Nephron (organoid): ENCODE results near the gene ORAI2.
A peak's percentile ranks its signal among the peaks of the same experiment; 100 is the strongest.

Source experiments
- H3K27ac Mint-ChIP-seq, 3 experiments: 2 replicates each; pipeline ENCODE4 v1.8.0; 2020; ENCODE audit warnings: mixed read lengths in 3 of 3, mild to moderate bottlenecking in 2 of 3, moderate library complexity in 1 of 3
- H3K27me3 Mint-ChIP-seq: 2 replicates; pipeline ENCODE4 v1.8.0; 2021; ENCODE audit warnings: low read depth, mild to moderate bottlenecking, moderate library complexity, mixed read lengths
- H3K36me3 Mint-ChIP-seq: 2 replicates; pipeline ENCODE4 v1.8.0; 2020; ENCODE audit warnings: low read depth, mixed read lengths
- H3K4me1 Mint-ChIP-seq: 2 replicates; pipeline ENCODE4 v1.8.0; 2020; ENCODE audit warnings: mixed read lengths
- H3K4me3 Mint-ChIP-seq, 3 experiments: 2 replicates each; pipeline ENCODE4 v1.8.0; 2020; ENCODE audit warnings: mild to moderate bottlenecking in 3 of 3, mixed read lengths in 3 of 3, moderate library complexity in 2 of 3
- H3K9me3 Mint-ChIP-seq: 2 replicates; pipeline ENCODE4 v1.8.0; 2020; ENCODE audit warnings: mixed read lengths
- CTCF ChIP-seq, 3 experiments: fragments of 200-600 bp; sonication (generic); IDR thresholded peaks; one replicate each; pipeline ENCODE4 v1.5.0; 2021; ENCODE audit warnings: antibody characterized with exemption in 3 of 3; ENCODE audit not compliant: unreplicated experiment in 3 of 3

The ORAI2 gene

GRCh38 chr7:102417105-102417504 lies 16.3 kb upstream of the ORAI2 start:
- H3K4me3 Mint-ChIP-seq: no peak overlapping the region
- H3K27me3 Mint-ChIP-seq: no peaks in the 10 kb centered on the region
- peaks cover 68% of the 10 kb centered on the region for H3K36me3 Mint-ChIP-seq
- no peak overlapping the region for H3K27ac Mint-ChIP-seq
- no peaks in the 10 kb centered on the region for H3K9me3 Mint-ChIP-seq
- no peak for TF ChIP-seq CTCF (IDR thresholded peaks at IDR 0.05; ENCODE audit: unreplicated experiment in 3 of 3)
- no peaks in the 10 kb centered on the region for H3K4me1 Mint-ChIP-seq

DNA sequence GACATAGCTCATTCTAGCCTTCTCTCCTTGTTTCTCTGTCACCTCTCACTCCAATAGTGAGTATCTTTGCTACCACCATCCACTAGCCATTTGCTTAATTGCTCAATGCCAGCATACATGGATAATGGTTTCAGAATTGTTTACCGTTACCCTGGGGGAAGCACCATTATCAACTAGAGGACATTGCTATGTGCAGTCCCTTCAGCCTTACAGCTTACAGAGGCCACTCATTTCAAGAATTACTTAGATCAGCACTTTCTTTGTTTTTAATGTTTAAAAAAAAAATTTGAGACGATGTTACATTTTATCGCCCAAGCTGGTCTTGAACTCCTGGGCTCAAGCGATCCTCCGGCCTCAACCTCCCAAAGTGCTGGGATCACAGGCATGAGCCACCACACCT lies 14.8 kb upstream of the ORAI2 start:
- Mint-ChIP-seq H3K4me3 (no peak overlapping the region), H3K9me3 (no peaks in the 10 kb centered on the region), H3K36me3 (peaks cover 66% of the 10 kb centered on the region), H3K27ac (no peak overlapping the region), H3K4me1 (no peaks in the 10 kb centered on the region), H3K27me3 (no peaks in the 10 kb centered on the region)
- no peak for TF ChIP-seq CTCF (IDR thresholded peaks at IDR 0.05; ENCODE audit: unreplicated experiment in 3 of 3)

DNA sequence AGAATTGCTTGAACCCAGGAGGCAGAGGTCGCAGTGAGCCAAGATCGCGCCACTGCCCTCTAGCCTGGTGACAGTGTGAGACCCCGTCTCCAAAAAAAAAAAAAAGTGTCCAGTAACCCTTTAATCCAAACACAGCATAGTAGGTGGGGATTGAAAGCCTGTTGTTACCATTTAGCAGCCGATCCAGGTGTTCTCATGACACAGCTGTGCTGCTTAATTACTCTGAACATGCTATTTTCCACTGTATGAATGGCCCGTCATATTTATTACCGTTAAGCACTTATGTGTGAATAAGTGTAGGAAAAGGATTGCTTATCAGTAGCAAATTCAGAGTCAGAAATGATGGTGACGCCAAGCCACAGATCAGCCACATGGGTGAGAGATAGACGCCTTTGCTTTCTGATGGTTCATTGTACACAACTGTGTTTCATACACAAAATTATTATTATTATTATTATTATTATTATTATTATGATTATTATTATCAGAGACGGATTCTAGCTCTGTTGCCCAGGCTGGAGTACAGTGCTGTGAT lies 11.6 kb upstream of the ORAI2 start:
- Mint-ChIP-seq H3K9me3 (no peaks in the 10 kb centered on the region), H3K4me1 (peaks cover 24% of the 10 kb centered on the region), H3K27ac (no peak overlapping the region)

GRCh38 chr7:102424129-102424551 lies 9.2 kb upstream of the ORAI2 start:
- peak overlapping the region in 1 of 3 experiments; percentile 23 for H3K4me3 Mint-ChIP-seq

More for the DNA sequence above, 11.6 kb upstream of the ORAI2 start:
- H3K36me3 Mint-ChIP-seq: peaks cover 65% of the 10 kb centered on the region
- H3K4me3 Mint-ChIP-seq: no peak overlapping the region
- H3K27me3 Mint-ChIP-seq: no peaks in the 10 kb centered on the region
- TF ChIP-seq CTCF (IDR thresholded peaks at IDR 0.05; ENCODE audit: unreplicated experiment in 3 of 3): no peak

DNA sequence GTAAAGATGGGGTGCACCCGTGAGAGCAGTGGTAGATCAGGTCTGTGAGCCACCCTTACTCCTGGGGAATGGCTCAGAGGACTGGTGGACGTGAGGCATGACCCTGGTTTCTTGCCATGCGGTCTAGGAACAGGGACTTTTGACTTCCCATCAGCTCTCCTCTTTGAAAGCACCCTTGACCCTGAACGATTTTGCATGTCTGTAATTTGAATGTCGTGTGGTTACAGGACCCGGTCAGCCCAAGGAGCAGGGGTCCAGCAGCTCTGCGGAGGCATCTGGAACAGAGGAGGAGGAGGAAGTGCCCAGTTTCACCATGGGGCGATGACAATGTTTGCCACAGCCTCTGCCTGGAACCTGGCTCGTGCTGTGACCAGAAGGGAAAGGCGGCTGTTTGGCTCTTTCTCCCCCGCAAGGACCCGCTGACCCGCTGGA lies 8.6 kb upstream of the ORAI2 start:
- TF ChIP-seq CTCF (IDR thresholded peaks at IDR 0.05; ENCODE audit: unreplicated experiment in 3 of 3): no peak
- H3K4me3 Mint-ChIP-seq: no peak overlapping the region
- peaks cover 24% of the 10 kb centered on the region for H3K4me1 Mint-ChIP-seq
- H3K36me3 Mint-ChIP-seq: peaks cover 53% of the 10 kb centered on the region
- H3K27me3 Mint-ChIP-seq: no peaks in the 10 kb centered on the region
- peak overlapping the region in 1 of 3 experiments; percentile 76 for H3K27ac Mint-ChIP-seq
- H3K9me3 Mint-ChIP-seq: no peaks in the 10 kb centered on the region

More at GRCh38 chr7:102424129-102424551, 9.2 kb upstream of the ORAI2 start:
- no peaks in the 10 kb centered on the region for H3K9me3 Mint-ChIP-seq
- H3K27me3 Mint-ChIP-seq: no peaks in the 10 kb centered on the region
- no peak for TF ChIP-seq CTCF (IDR thresholded peaks at IDR 0.05; ENCODE audit: unreplicated experiment in 3 of 3)
- H3K4me1 Mint-ChIP-seq: peaks cover 24% of the 10 kb centered on the region
- peaks cover 60% of the 10 kb centered on the region for H3K36me3 Mint-ChIP-seq
- H3K27ac Mint-ChIP-seq: peak overlapping the region in 1 of 3 experiments; percentile 76

GRCh38 chr7:102425639-102426267 lies 7.6 kb upstream of the ORAI2 start:
- H3K27ac Mint-ChIP-seq: peak overlapping the region in 2 of 3 experiments; percentile 62 to 76
- no peaks in the 10 kb centered on the region for H3K9me3 Mint-ChIP-seq
- H3K36me3 Mint-ChIP-seq: peaks cover 44% of the 10 kb centered on the region
- no peak for TF ChIP-seq CTCF (IDR thresholded peaks at IDR 0.05; ENCODE audit: unreplicated experiment in 3 of 3)
- no peaks in the 10 kb centered on the region for H3K27me3 Mint-ChIP-seq
- H3K4me3 Mint-ChIP-seq: peak overlapping the region in 1 of 3 experiments; percentile 51
- H3K4me1 Mint-ChIP-seq: peaks cover 27% of the 10 kb centered on the region
